Liver (tissue), 9 donors: Measurements from ENCODE around the gene EML4. TPM values are rescaled to one million over a fixed set of nuclear protein-coding genes. Genes with fewer than 3 reads are reported as not detected.
A peak's percentile ranks its signal among the peaks of the same experiment; 100 is the strongest.
"Not testable (repeated sequence)": the region's sequence is repeated elsewhere in the genome, so short reads cannot be mapped to it uniquely, and the experiment has no call there.

Source experiments
- DNase-seq: peaks from one replicate; pipeline ENCODE4 v3.0.0-alpha.2; 2017; ENCODE audit warnings: low spot score
- H3K27ac ChIP-seq, 2 donors: one replicate each; pipeline ENCODE4 v1.7.0; 2013; ENCODE audit warnings: inconsistent platforms in 2 of 2, low read length in 2 of 2, control low read depth in 1 of 2, low read depth in 1 of 2, mild to moderate bottlenecking in 1 of 2
- H3K27me3 ChIP-seq, 4 donors: one replicate each; pipeline versions ENCODE4 v1.6.1 to v1.7.0; 2013; ENCODE audit warnings: low read length in 3 of 4, inconsistent platforms in 1 of 4, mild to moderate bottlenecking in 1 of 4, moderate library complexity in 1 of 4; ENCODE audit not compliant: control insufficient read depth in 4 of 4, insufficient read depth in 4 of 4
- H3K36me3 ChIP-seq, 4 donors: one replicate each; pipeline versions ENCODE4 v1.6.1 to v1.7.0; 2013; ENCODE audit warnings: low read length in 3 of 4, mild to moderate bottlenecking in 3 of 4, low read depth in 1 of 4, moderate library complexity in 1 of 4; ENCODE audit not compliant: control insufficient read depth in 4 of 4, insufficient read depth in 3 of 4
- H3K4me1 ChIP-seq, 4 donors: one replicate each; pipeline versions ENCODE4 v1.6.1 to v1.7.0; 2013; ENCODE audit warnings: low read length in 3 of 4, mild to moderate bottlenecking in 3 of 4, moderate library complexity in 1 of 4; ENCODE audit not compliant: control insufficient read depth in 4 of 4, insufficient read depth in 4 of 4
- H3K4me3 ChIP-seq, 3 donors: one replicate each; pipeline versions ENCODE4 v1.6.1 to v1.7.0; 2013; ENCODE audit warnings: low read length in 3 of 3, control low read depth in 1 of 3, low read depth in 1 of 3, mild to moderate bottlenecking in 1 of 3
- H3K9ac ChIP-seq, 2 donors: one replicate each; pipeline ENCODE4 v1.7.0; 2013; ENCODE audit warnings: low read length in 2 of 2, mild to moderate bottlenecking in 2 of 2, moderate library complexity in 2 of 2, control low read depth in 1 of 2, low read depth in 1 of 2
- H3K9me3 ChIP-seq, 4 donors: one replicate each; pipeline versions ENCODE4 v1.6.1 to v1.7.0; 2013; ENCODE audit warnings: low read length in 3 of 4; ENCODE audit not compliant: control insufficient read depth in 4 of 4
- ATF3 ChIP-seq: IDR thresholded peaks from 2 replicates; pipeline ENCODE4 v1.6.1; 2016; ENCODE audit warnings: antibody characterized with exemption
- GABPA ChIP-seq, 2 donors: IDR thresholded peaks in 1 of 2; conservative IDR thresholded peaks in 1 of 2; 2 replicates each; pipeline ENCODE4 v1.6.1; 2016; ENCODE audit warnings: antibody characterized with exemption in 2 of 2, mild to moderate bottlenecking in 1 of 2, moderate library complexity in 1 of 2
- HNF4A ChIP-seq, 2 donors: conservative IDR thresholded peaks; 2 replicates each; pipeline ENCODE4 v1.6.1; 2016; ENCODE audit warnings: antibody characterized with exemption in 2 of 2, mild to moderate bottlenecking in 2 of 2
- HNF4G ChIP-seq: IDR thresholded peaks from 2 replicates; pipeline ENCODE4 v1.6.1; 2016; ENCODE audit warnings: antibody characterized with exemption
- JUND ChIP-seq, 2 donors: IDR thresholded peaks; 2 replicates each; pipeline ENCODE4 v1.6.1; 2016; ENCODE audit warnings: antibody characterized with exemption in 2 of 2
- NR2F2 ChIP-seq: IDR thresholded peaks from 2 replicates; pipeline ENCODE4 v1.6.1; 2016; ENCODE audit warnings: antibody characterized with exemption
- RAD21 ChIP-seq, 2 donors: IDR thresholded peaks; 2 replicates each; pipeline ENCODE4 v1.6.1; 2016; ENCODE audit warnings: antibody characterized with exemption in 2 of 2, mild to moderate bottlenecking in 2 of 2
- REST ChIP-seq: IDR thresholded peaks from 2 replicates; pipeline ENCODE4 v1.6.1; 2016; ENCODE audit warnings: antibody characterized with exemption, mild to moderate bottlenecking
- RXRA ChIP-seq, 2 donors: IDR thresholded peaks; 2 replicates each; pipeline ENCODE4 v1.6.1; 2017 to 2018; ENCODE audit warnings: antibody characterized with exemption in 2 of 2, mild to moderate bottlenecking in 1 of 2
- SP1 ChIP-seq: IDR thresholded peaks from 2 replicates; pipeline ENCODE4 v1.6.1; 2018; ENCODE audit warnings: antibody characterized with exemption, mild to moderate bottlenecking
- YY1 ChIP-seq: IDR thresholded peaks from 2 replicates; pipeline ENCODE4 v1.6.1; 2016; ENCODE audit warnings: antibody characterized with exemption, mild to moderate bottlenecking
- WGBS: extraction: QIAGEN DNeasy Blood & Tissue Kit; methylation state at CpG from one replicate; pipeline ENCODE4 v1.1.7; 2013; 5-methylcytosine and 5-hydroxymethylcytosine counted together
- polyA plus RNA-seq, 2 donors: library from polyadenylated mRNA; stranded (reverse) in 1 of 2; unstranded in 1 of 2; fragments of 200-250 nt in 1 of 2; fragments of >200 nt in 1 of 2; fragmentation: Nextera tagmentation in 1 of 2; extraction: Ambion mirVana in 1 of 2; gene quantifications; one replicate each; pipeline versions ENCODE4 v1.2.1 to v1.2.3, GENCODE V29; 2013 to 2015
- total RNA-seq, 2 donors: library from RNA; depleted of rRNA; stranded (reverse); fragments of >200 nt; gene quantifications; one replicate each; pipeline ENCODE4 v1.2.3, GENCODE V29; 2014
- TF ChIP-seq, protein P1 (sequence below): IDR thresholded peaks from 2 replicates; pipeline ENCODE4 v1.6.1; 2016; ENCODE audit warnings: antibody characterized with exemption
- donor health status: healthy.
- donor health status: healthy.
- donor health status: healthy.
- donor health status: healthy.
- donor health status: healthy.

The EML4 gene
- total and polyA plus RNA-seq, 4 donors: 12.8 to 49.6 (median 34.8) TPM

GRCh38 chr2:42346856-42347255, 177.7 kb downstream of the EML4 start:
- Histone ChIP-seq H3K27ac (peak overlapping the region in 1 of 2 donors; percentile 36), H3K4me1 (peaks cover 14 to 67% (median 52%) of the 10 kb centered on the region in 4 donors)
- H3K4me3 ChIP-seq, H3K36me3 ChIP-seq, H3K9me3 ChIP-seq, DNase-seq, H3K9ac ChIP-seq, H3K27me3 ChIP-seq: not testable (repeated sequence)
- WGBS: 44% methylated on average over 6 of the region's 6 CpGs
- peak; percentile 38 for TF ChIP-seq NR2F2
- peak; percentile 70 for TF ChIP-seq SP1
- TF ChIP-seq ATF3: peak; percentile 16
- TF ChIP-seq YY1: peak; percentile 75
- TF ChIP-seq HNF4A (conservative IDR thresholded peaks at IDR 0.05): peak; percentile 87 to 89
- TF ChIP-seq, protein P1, sequence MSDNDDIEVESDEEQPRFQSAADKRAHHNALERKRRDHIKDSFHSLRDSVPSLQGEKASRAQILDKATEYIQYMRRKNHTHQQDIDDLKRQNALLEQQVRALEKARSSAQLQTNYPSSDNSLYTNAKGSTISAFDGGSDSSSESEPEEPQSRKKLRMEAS: peak; percentile 20
- peak; percentile 27 for TF ChIP-seq REST
- peak; percentile 78 for TF ChIP-seq RXRA (IDR thresholded peaks at IDR 0.05)
- peak in 1 of 2 donors; percentile 66 for TF ChIP-seq JUND (IDR thresholded peaks at IDR 0.05)
- peak; percentile 7 to 28 for TF ChIP-seq RAD21 (IDR thresholded peaks at IDR 0.05)
- TF ChIP-seq HNF4G: peak; percentile 45

DNA sequence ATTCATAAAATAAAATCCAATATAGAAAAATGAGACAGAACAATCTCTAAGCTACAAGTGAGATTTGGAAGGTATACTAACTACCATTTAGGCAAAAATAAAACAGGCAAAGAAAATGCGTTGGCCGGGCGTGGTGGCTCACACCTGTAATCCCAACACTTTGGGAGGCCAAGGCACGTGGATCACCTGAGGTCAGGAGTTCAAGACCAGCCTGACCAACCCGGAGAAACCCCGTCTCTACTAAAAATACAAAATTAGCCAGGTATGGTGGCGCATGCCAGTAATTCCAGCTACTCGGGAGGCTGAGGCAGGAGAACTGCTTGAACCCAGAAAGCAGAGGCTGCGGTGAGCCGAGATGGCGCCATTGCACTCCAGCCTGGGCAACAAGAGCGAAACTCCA, 178.4 kb downstream of the EML4 start:
- not testable (repeated sequence) for H3K36me3 ChIP-seq, H3K9ac ChIP-seq, H3K27me3 ChIP-seq, H3K4me3 ChIP-seq, DNase-seq, H3K9me3 ChIP-seq
- Histone ChIP-seq H3K4me1 (peaks cover 20 to 68% (median 59%) of the 10 kb centered on the region in 4 donors), H3K27ac (peak overlapping the region in 1 of 2 donors; percentile 36)
- WGBS: 90% methylated on average over 12 of the region's 12 CpGs

DNA sequence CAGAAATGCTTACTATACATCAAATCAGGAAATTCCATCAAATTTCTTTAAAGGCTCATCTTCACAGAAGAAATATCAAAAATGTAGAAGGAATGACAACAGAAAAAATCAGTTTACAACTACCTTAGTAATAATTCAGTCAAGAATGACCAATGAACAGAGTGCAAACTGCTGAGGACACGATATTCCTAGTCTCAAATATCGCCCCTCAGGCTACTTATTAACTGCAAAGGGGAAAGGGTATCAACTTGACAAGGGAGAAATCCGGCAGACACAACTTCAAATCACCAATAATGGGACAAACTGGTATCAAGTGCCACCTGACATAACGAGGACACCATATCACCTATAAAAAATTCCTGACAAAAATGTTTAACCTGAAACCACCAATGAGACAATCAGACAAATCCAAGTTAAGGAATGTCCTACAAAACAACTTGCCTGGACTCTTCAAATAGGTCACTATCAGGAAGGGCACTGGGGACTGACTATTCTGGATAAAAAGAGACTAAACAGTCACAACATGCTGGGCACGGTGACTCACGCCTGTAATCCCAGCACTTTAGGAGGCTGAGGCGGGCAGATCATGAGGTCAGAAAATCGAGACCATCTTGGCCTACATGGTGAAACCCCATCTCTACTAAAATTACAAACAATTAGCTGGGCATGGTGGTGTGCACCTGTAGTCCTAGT, 179.1 kb downstream of the EML4 start:
- H3K9ac ChIP-seq: no peak overlapping the region
- no peaks in the 10 kb centered on the region for H3K27me3 ChIP-seq
- peaks cover 16 to 65% (median 59%) of the 10 kb centered on the region in 4 donors for H3K4me1 ChIP-seq
- peak overlapping the region; percentile 24 to 51 for H3K27ac ChIP-seq
- peak; percentile 49 for TF ChIP-seq SP1
- TF ChIP-seq HNF4A (conservative IDR thresholded peaks at IDR 0.05): peak; percentile 40 to 51
- no peak for TF ChIP-seq GABPA (IDR thresholded peaks at IDR 0.05 in 1 of 2, conservative IDR thresholded peaks at IDR 0.05 in 1 of 2)
- no peaks in the 10 kb centered on the region for H3K9me3 ChIP-seq
- DNase-seq: no peak
- peaks cover 0 to 8% (median 4%) of the 10 kb centered on the region in 4 donors for H3K36me3 ChIP-seq
- 60% methylated on average over 8 of the region's 8 CpGs for WGBS
- H3K4me3 ChIP-seq: no peak overlapping the region
